Large intestine (tissue), 3 donors: ENCODE measurements around the gene NRSN2. TPM values are rescaled to one million over a fixed set of nuclear protein-coding genes. Genes with fewer than 3 reads are reported as not detected.
A peak's percentile ranks its signal among the peaks of the same experiment; 100 is the strongest.

Source experiments
- DNase-seq, 2 donors: peaks; one replicate each; pipeline versions ENCODE4 v3.0.0 to v3.0.0-alpha.2; 2013
- H3K27ac ChIP-seq: one replicate; pipeline ENCODE4 v1.5.1; 2013; ENCODE audit warnings: low read length
- H3K27me3 ChIP-seq: 2 replicates; pipeline ENCODE4 v1.6.1; 2013; ENCODE audit warnings: low read length; ENCODE audit not compliant: control insufficient read depth, insufficient read depth
- H3K36me3 ChIP-seq: 2 replicates; pipeline ENCODE4 v1.6.1; 2013; ENCODE audit warnings: low read length; ENCODE audit not compliant: control insufficient read depth, insufficient read depth
- H3K4me1 ChIP-seq: one replicate; pipeline ENCODE4 v1.6.1; 2013; ENCODE audit warnings: low read length; ENCODE audit not compliant: control insufficient read depth, insufficient read depth
- H3K4me3 ChIP-seq: one replicate; pipeline ENCODE4 v1.5.1; 2013; ENCODE audit warnings: low read length
- H3K9me3 ChIP-seq: one replicate; pipeline ENCODE4 v1.6.1; 2013; ENCODE audit warnings: mild to moderate bottlenecking, low read depth, low read length, moderate library complexity; ENCODE audit not compliant: control insufficient read depth
- WGBS: methylation state at CpG from one replicate; pipeline ENCODE4 v1.1.5; 2013; ENCODE audit warnings: low lambda C conversion rate; ENCODE audit not compliant: insufficient coverage; 5-methylcytosine and 5-hydroxymethylcytosine counted together
- polyA plus RNA-seq: library from polyadenylated mRNA; unstranded; fragments of 120-200 nt; gene quantifications from one replicate; pipeline ENCODE4 v1.2.1, GENCODE V29; 2013

Gene NRSN2
- polyA plus RNA-seq, 1 donor = 21.3 TPM

DNA sequence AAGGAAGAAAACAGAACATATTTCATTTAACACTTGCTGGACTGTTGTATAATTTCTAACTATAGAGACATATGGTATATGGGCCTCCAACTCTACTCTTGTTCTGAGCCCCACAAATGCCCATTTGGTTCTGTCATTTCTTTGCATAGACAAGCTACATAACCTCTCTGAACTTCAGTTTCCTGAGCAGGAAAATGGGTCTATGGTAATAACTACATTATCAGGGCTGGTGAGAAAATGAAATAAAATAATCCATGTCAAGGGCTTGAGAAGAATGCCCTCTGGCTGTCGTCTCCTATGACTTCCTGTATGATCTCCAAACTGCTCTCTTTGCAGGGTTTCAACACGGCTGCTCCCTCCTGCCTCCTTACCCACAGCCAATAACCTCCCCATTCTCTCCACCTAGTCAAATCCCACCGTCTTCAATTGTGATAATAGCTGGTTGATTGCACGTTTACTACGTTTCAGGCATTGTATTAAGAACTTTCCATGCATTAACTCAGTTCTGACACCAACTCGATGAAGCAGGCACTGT lies 37.5 kb upstream of the NRSN2 start:
- peak overlapping the region; percentile 87 for H3K27ac ChIP-seq
- no peaks in the 10 kb centered on the region for H3K4me1 ChIP-seq
- no peaks in the 10 kb centered on the region for H3K27me3 ChIP-seq
- H3K36me3 ChIP-seq = no peaks in the 10 kb centered on the region
- no CpG with 5 or more reads among the region's 6 CpGs for WGBS
- no peaks in the 10 kb centered on the region for H3K9me3 ChIP-seq
- DNase-seq = no peak
- H3K4me3 ChIP-seq = peak overlapping the region; percentile 40

DNA sequence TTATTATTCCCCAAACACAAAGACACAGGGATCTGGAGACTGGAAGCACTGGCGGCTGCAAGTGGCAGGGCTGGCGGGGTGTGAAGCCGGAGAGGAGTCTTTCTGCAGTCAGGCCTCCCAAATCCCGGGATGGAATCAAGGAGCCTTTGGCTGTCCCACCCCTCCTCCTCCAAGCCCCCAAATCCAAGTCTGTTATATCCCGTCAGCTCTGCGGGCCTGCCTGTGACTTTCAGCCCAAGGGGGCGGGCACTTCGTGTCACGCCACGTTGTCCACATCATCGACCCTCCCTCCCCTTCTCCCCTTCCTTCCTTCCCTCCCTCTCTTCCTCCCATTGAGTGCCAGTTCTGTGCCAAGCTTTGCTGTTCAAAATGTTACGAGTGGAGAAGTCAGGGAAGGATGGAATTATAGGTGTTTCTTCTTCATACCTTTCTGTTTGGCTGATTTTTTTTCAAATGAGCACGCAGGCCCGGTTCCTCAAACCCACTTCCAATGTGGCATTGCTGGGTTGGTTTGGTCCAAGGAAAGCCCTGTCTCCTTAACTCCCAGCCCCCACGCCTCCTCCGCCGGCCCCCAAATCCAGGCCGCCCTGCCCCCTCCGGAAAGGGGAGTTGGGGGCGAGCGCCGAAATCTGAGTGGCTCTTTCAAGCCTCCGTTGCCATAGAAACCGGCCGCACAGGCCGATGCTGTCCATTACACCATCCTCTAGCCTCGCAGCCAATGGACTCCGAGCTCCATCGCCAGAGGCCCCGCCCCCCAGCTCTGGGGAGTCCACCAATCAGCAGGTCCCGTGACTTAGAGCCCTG lies 36.9 kb upstream of the NRSN2 start:
- Histone ChIP-seq H3K4me1 (no peaks in the 10 kb centered on the region), H3K36me3 (no peaks in the 10 kb centered on the region), H3K9me3 (no peaks in the 10 kb centered on the region), H3K27me3 (no peaks in the 10 kb centered on the region), H3K27ac (peak overlapping the region; percentile 87), H3K4me3 (peak overlapping the region; percentile 40)
- no CpG with 5 or more reads among the region's 31 CpGs for WGBS
- DNase-seq = peak; percentile 94 to 95

DNA sequence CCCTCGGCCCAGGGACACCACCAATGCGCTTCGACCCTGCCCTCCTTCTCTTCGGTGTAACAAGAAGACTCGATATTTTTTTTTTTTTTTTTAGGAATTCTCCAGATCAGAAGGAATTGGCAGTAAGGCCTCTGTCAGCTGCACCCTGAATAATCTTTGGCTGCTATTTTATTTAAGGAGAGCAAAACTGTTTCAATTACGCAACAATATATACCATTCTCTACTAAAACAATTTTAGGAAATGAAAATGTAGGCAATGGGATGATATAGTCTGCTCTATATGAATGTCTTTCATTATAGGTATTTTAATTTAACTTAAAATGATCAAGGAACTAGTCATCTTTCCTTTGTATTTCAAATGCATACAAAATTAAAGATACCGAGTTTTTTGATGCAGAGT lies 36.3 kb upstream of the NRSN2 start:
- H3K27ac ChIP-seq = peak overlapping the region; percentile 12

DNA sequence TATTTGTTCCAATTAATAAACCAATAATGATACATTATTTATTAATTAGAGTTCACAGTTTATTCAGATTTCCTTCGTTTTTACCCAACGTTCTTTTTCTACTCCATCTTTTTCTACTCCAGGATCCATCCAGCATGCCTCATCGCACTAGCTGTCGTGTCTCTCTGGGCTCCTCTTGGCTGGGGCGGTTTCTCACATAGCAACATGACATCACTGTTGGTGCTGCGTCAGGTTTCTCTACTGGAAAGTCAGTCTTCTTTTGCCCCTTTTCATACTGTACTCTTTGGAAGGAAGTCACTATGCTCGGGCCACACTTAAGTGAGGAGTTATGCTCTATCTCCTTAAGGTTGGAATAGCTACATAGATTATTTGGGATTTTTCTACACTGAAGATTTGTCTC lies 35.3 kb upstream of the NRSN2 start:
- Histone ChIP-seq H3K27me3 (no peaks in the 10 kb centered on the region), H3K4me3 (no peak overlapping the region), H3K4me1 (no peaks in the 10 kb centered on the region), H3K9me3 (no peaks in the 10 kb centered on the region), H3K36me3 (no peaks in the 10 kb centered on the region), H3K27ac (no peak overlapping the region)
- WGBS = 97% methylated on average over 5 of the region's 7 CpGs
- DNase-seq = no peak

More for the DNA sequence above, 36.3 kb upstream of the NRSN2 start:
- no peaks in the 10 kb centered on the region for H3K27me3 ChIP-seq
- DNase-seq = no peak
- no peaks in the 10 kb centered on the region for H3K4me1 ChIP-seq
- WGBS = 40% methylated on average over 1 of the region's 7 CpGs
- no peaks in the 10 kb centered on the region for H3K9me3 ChIP-seq
- no peaks in the 10 kb centered on the region for H3K36me3 ChIP-seq
- H3K4me3 ChIP-seq = no peak overlapping the region

DNA sequence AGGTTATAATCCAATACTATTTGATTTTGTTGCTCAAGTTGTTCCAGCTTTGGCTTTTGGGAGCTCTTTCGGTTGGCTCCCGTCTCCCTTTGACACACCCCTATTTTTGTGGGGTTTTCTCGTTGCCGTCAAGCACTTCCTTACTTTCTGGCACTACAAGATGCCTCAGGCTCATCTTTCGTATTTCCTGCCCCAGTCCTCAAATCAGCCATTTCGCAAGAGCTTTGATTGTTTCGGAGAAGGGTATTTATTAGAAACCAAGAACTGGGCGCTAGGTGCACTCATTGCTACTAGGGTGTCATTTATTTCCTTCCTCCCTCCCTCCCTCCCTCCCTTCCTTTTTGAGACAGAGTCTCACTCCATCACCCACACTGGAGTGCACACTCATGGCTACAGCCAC lies 34.8 kb upstream of the NRSN2 start:
- H3K27ac ChIP-seq = no peak overlapping the region
- WGBS = 97% methylated on average over 6 of the region's 8 CpGs

DNA sequence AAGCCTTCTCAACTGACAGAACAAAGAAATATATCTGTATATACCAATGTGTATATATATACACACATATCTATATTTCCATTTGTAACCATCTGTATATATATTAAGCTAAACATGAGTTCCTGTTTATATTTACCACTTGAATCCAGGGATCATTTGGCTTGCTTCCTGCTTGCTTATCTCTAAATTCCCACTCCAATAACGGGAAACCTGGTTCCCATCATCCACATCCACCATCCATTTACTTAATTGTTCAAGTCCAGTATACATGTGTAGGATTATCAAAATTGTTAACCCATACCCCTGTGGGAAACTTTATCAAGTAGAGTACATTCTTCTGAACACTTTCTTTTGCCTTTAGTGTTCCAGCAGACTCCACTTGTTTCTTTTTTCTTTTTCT lies 34.0 kb upstream of the NRSN2 start:
- no CpG with 5 or more reads among the region's 1 CpG for WGBS
- H3K27me3 ChIP-seq = no peaks in the 10 kb centered on the region
- no peaks in the 10 kb centered on the region for H3K4me1 ChIP-seq
- no peak overlapping the region for H3K27ac ChIP-seq
- no peak for DNase-seq
- H3K36me3 ChIP-seq = no peaks in the 10 kb centered on the region
- no peak overlapping the region for H3K4me3 ChIP-seq
- no peaks in the 10 kb centered on the region for H3K9me3 ChIP-seq

More for the DNA sequence above, 34.8 kb upstream of the NRSN2 start:
- no peak for DNase-seq
- no peaks in the 10 kb centered on the region for H3K27me3 ChIP-seq
- H3K9me3 ChIP-seq = no peaks in the 10 kb centered on the region
- no peaks in the 10 kb centered on the region for H3K4me1 ChIP-seq
- H3K4me3 ChIP-seq = no peak overlapping the region
- no peaks in the 10 kb centered on the region for H3K36me3 ChIP-seq

DNA sequence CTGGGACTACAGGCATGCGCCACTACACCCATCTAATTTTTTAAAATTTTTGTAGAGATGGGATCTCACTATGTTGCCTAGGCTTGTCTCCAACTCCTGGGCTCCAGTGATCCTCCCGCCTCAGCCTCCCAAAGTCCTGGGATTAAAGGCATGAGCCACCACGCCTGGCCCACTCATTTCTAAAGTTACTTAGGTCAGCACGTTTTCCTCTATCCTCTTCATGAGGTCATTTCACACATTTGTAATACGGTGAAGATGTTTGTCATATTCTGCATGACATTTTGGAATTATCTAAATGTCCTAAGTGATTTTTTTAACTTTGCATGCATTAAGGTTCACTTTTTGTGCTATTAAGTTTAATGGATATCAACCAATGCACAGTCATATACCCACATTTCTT lies 33.5 kb upstream of the NRSN2 start:
- WGBS = 85% methylated on average over 2 of the region's 5 CpGs
- Histone ChIP-seq H3K27me3 (no peaks in the 10 kb centered on the region), H3K4me1 (no peaks in the 10 kb centered on the region), H3K9me3 (no peaks in the 10 kb centered on the region), H3K4me3 (no peak overlapping the region), H3K27ac (no peak overlapping the region), H3K36me3 (no peaks in the 10 kb centered on the region)
- DNase-seq = no peak

DNA sequence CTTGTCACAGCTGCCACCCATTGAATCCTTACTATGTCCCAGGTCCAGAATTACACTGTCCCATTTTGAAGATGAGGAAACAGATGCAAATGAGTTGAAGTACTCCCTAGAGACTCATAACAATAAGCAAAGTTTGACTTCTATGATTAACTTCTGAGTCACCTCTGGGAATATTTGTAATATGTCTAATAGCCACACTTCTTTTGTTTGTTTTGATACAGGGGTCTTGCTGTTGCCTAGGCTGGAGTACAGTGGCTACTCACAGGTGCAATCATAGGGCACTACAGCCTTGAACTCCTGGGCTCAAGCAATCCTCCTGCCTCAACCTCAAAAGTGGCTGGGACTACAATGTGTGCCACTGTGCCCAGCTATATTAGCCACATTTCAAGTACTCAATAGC lies 33.0 kb upstream of the NRSN2 start:
- H3K36me3 ChIP-seq = no peaks in the 10 kb centered on the region
- no peaks in the 10 kb centered on the region for H3K4me1 ChIP-seq
- H3K27ac ChIP-seq = no peak overlapping the region
- H3K27me3 ChIP-seq = no peaks in the 10 kb centered on the region
- H3K4me3 ChIP-seq = no peak overlapping the region
- DNase-seq = no peak
- H3K9me3 ChIP-seq = no peaks in the 10 kb centered on the region

DNA sequence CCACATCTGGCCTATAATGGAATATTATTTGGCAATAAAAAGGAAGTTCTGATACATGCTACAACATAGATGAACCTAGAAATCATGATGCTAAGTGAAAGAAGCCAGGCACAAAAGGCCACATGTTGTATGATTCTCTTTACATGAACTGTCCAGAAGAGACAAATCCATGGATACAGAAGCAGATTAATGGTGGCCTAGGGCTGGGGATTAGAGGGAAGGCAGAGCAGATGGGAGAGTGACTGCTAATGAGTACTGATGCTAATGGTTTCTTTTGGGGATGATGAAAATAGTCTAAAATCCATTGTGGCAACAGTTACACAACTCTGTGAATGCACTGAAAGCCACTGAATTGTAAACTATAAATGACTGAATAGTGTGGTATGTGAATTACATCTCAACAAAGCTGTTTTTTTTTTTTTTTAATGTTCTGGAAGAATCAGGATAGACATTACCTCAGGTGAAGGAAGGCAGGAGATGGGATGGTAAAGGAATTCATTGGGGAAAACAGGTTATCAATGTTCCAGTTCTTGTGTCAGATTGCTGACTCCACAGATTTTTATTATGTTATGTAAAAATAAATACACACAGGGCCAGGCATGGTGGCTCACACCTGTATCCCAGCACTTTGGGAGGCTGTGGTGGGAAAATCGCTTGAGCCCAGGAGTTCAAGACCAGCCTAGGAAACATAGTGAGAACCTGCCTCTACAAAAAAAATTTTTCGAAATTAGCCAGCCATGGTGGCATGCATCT lies 30.4 kb upstream of the NRSN2 start:
- Histone ChIP-seq H3K36me3 (peaks cover 3% of the 10 kb centered on the region), H3K27me3 (no peaks in the 10 kb centered on the region), H3K9me3 (no peaks in the 10 kb centered on the region), H3K27ac (no peak overlapping the region), H3K4me1 (no peaks in the 10 kb centered on the region), H3K4me3 (no peak overlapping the region)
- no CpG with 5 or more reads among the region's 2 CpGs for WGBS
- no peak for DNase-seq

DNA sequence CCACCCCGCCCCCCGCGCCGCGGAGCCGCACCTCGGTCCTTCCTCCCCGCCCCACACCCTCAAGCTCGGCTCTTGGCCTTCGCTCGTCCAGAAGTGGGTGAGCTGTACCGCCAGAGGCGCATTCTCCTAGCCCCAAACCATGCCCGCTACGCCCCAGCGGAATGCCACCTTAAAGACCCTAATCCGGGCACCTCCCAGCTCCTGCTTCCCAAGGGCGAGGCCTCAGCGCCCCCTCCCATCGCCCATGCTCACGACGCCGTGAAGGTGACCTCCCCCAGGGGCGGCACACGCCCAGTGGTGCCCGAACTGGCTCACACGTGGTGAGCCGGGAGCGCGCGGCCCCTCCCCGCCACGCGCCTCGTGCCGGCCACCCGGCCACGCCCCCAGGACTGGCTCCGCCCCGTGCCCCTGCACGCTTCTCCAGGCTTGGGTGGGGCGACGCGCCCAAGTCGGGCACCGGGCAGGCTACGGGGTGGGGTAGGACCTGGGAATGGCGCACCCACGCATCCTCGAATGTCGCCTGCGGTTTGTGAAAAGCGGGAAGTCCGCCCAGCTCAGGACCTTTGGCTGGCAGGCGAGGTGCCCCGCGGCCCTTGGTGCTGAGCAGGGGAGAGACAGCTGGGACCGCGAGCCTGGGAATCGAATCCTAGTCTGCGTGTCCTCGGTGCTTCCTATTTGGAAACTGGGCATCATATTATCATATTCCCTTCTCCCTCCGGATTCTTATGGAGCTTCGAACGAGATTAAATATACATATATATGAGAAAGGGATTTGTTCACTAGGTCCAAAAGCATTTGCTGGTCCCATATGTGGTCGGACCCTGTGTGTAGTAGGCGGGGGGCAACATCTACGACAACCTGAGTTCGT lies 22.5 kb upstream of the NRSN2 start:
- Histone ChIP-seq H3K9me3 (no peaks in the 10 kb centered on the region), H3K4me1 (peaks cover 12% of the 10 kb centered on the region), H3K4me3 (peak overlapping the region; percentile 56), H3K27me3 (no peaks in the 10 kb centered on the region), H3K36me3 (peaks cover 6% of the 10 kb centered on the region), H3K27ac (peak overlapping the region; percentile 81)
- no CpG with 5 or more reads among the region's 69 CpGs for WGBS
- peak; percentile 90 to 94 for DNase-seq
